ENCODE data around the gene ANGPTL3.
"Not testable (repeated sequence)": the region's sequence is repeated elsewhere in the genome, so short reads cannot be mapped to it uniquely, and the experiment has no call there.

The ANGPTL3 gene

DNA sequence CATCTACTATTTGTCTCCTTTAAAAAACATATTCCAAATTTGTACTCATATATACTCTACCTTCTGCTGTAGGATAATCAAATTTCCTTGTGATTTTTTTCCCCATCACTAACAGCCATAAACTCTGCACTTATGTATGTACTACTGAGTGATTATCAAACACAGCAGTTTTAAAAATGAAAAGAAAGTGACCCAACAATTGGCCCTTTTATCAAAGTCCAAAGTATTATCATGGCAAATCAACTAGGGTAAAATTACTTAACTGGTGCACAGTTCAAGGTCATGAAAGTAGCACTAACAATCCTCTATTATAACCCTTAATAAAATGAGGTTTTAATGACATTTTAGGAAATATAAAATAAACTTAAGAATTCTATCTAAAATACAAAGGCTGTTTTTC, 11.6 kb downstream of the ANGPTL3 start:
- TF ChIP-seq, protein P1, sequence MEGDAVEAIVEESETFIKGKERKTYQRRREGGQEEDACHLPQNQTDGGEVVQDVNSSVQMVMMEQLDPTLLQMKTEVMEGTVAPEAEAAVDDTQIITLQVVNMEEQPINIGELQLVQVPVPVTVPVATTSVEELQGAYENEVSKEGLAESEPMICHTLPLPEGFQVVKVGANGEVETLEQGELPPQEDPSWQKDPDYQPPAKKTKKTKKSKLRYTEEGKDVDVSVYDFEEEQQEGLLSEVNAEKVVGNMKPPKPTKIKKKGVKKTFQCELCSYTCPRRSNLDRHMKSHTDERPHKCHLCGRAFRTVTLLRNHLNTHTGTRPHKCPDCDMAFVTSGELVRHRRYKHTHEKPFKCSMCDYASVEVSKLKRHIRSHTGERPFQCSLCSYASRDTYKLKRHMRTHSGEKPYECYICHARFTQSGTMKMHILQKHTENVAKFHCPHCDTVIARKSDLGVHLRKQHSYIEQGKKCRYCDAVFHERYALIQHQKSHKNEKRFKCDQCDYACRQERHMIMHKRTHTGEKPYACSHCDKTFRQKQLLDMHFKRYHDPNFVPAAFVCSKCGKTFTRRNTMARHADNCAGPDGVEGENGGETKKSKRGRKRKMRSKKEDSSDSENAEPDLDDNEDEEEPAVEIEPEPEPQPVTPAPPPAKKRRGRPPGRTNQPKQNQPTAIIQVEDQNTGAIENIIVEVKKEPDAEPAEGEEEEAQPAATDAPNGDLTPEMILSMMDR (IDR thresholded peaks at IDR 0.05; ENCODE audit: insufficient read depth, low read depth, low read length, missing control alignments), result no peak
- DNase-seq (ENCODE audit: low read depth), result no peak
- H3K4me3 ChIP-seq (ENCODE audit: low read length), result no peak overlapping the region

DNA sequence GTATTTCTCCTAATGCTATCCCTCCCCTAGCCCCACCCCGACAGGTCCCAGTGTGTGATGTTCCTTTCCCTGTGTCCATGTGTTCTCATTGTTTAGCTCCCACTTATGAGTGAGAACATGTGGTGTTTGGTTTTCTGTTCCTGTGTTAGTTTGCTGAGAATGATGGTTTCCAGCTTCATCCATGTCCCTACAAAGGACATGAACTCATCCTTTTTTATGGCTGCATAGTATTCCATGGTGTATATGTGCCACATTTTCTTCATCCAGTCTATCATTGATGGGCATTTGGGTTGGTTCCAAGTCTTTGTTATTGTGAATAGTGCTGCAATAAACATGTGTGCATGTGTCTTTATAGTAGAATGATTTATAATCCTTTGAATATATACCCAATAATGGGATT, 13.3 kb downstream of the ANGPTL3 start:
- H3K4me3 ChIP-seq (ENCODE audit: low read length); DNase-seq (ENCODE audit: low read depth): not testable (repeated sequence)

DNA sequence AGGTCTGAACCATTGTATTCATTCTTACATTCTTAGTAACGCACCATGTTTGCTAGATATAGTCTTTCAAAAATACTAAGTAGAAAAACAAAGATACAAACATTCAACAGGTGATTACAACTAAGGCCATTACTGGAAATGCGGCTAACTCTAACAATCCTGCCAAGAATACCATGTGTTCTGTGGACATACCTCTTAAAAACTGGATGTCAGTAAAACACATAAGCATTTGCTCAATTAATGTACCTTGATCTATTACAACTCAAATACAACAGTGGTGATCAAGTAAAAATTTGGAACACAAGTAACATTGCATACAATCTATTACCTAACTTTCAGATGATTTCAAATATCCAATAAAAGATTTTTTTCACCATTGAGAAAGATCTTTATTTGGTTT, 15.4 kb downstream of the ANGPTL3 start:
- H3K4me3 ChIP-seq (ENCODE audit: low read length), result no peak overlapping the region
- DNase-seq (ENCODE audit: low read depth), result no peak
- TF ChIP-seq, protein P1 (IDR thresholded peaks at IDR 0.05; ENCODE audit: insufficient read depth, low read depth, low read length, missing control alignments), result no peak

DNA sequence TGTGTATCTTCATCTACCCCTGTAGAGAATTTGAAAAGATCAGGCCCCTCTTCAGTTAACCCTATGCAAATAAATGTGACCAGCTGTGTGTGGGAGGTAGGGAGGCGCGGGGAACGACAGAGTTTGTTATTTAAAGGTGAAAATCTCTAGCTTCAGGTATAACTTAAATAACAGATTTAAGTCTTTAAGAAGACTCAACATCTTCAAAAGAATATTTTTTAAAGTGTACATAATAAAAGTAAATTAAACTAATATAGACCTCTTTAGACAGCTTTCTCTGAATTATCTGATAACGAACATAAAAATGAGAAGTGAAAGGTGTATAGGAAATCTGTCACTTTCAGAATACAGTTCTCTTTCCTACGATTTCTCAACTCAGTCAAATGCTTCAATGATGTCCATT, 16.0 kb downstream of the ANGPTL3 start:
- no peak overlapping the region for H3K4me3 ChIP-seq (ENCODE audit: low read length)
- TF ChIP-seq, protein P1 (IDR thresholded peaks at IDR 0.05; ENCODE audit: insufficient read depth, low read depth, low read length, missing control alignments), result no peak

DNA sequence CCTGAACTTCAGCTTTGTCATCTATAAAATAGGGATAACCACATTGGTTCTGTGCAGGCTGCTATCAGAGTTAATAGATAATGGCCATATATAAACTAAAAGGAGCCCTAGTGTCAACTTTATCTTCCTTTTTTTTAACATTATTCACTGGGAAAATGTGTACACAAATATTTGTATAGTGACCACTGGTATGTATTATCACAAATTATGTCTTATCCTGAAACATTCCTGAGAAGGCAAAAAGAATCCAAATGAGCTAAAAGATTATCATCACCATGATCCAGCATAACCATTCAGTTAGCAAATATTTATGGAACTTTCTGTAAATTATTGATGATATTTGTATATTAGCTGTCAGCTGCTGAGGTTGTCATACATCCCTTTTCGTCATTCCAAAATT, 16.6 kb downstream of the ANGPTL3 start:
- no peak for DNase-seq (ENCODE audit: low read depth)
- TF ChIP-seq, protein P1 (IDR thresholded peaks at IDR 0.05; ENCODE audit: insufficient read depth, low read depth, low read length, missing control alignments), result no peak
- H3K4me3 ChIP-seq (ENCODE audit: low read length), result no peak overlapping the region

More for the DNA sequence above, 16.0 kb downstream of the ANGPTL3 start:
- no peak for DNase-seq (ENCODE audit: low read depth)

DNA sequence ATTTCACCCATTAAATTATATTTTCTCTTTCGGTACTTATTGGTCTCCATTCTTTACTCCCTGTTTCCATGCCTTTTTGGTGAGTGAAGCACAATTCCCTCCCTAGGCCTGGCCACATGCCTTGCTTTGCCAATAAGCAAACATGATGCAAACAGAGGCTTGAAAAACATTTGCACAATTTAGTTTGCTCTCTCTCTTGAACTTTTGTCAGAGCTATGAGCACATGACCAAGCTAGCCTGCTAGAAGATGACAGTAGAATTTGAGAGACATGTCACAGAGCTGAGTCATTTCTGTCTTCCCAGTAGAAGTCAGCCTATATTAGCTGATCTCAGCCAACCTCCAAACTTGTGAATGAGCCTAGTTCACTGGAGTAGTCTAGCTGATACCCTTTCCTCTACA, 24.6 kb downstream of the ANGPTL3 start:
- H3K4me3 ChIP-seq (ENCODE audit: low read length), result no peak overlapping the region
- TF ChIP-seq, protein P1 (IDR thresholded peaks at IDR 0.05; ENCODE audit: insufficient read depth, low read depth, low read length, missing control alignments), result no peak
- DNase-seq (ENCODE audit: low read depth), result peak; percentile 95

DNA sequence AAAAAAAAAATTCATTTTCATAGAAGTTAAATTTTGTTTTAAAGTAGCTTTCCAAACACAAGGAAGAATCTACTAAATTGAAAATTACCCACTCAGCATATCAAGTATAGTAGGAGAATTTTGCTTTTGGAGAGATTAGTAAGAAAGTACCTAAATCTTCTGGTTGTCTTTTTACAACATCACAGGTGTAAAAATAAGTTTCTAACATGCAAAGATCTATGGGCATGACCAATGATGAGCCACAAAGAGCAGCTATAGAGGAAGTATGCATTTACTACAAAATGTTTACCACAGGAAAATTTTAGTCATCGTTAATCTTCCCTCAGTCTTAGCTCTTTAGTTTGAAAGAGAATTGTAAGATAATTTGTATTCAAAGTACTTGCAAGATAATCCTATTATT, 28.1 kb downstream of the ANGPTL3 start:
- no peak overlapping the region for H3K4me3 ChIP-seq (ENCODE audit: low read length)
- peak; percentile 7 for DNase-seq (ENCODE audit: low read depth)
- TF ChIP-seq, protein P1 (IDR thresholded peaks at IDR 0.05; ENCODE audit: insufficient read depth, low read depth, low read length, missing control alignments), result no peak

DNA sequence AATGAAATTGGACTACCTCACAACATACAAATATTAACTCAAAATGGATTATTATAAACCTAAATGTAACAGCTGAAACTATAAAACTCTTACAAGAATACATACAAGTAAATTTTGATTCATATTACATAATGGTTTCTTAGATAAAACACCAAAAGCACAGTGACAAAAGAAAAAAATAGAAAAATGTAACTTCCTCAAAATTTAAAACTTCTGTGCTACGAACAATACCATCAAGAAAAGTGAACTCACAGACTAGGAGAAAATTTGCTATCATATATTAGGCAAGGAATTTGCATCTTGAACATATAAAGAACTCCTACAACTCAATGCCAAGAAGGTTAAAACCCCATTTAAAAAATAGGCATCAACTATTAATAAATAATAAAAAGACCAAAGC, 31.2 kb downstream of the ANGPTL3 start:
- TF ChIP-seq, protein P1 (IDR thresholded peaks at IDR 0.05; ENCODE audit: insufficient read depth, low read depth, low read length, missing control alignments), result no peak
- H3K4me3 ChIP-seq (ENCODE audit: low read length), result no peak overlapping the region
- DNase-seq (ENCODE audit: low read depth), result no peak

Data from epithelial cell of esophagus (primary cell).